Activated CD4-positive, CD25-positive, alpha-beta regulatory T cell treated with anti-CD3 and anti-CD28 coated beads, Interleukin-2, amount 50 U/mL, for 16 hours (primary cell): ENCODE data around the gene SF3B5.
"Not testable (repeated sequence)": the region's sequence is repeated elsewhere in the genome, so short reads cannot be mapped to it uniquely, and the experiment has no call there.

Experiments
- DNase-seq: peaks from one replicate; pipeline ENCODE4 v3.0.0-alpha.2; 2020; ENCODE audit warnings: low read depth, low spot score

SF3B5 gene

GRCh38 chr6:144063744-144064401 is 31.5 kb downstream of the SF3B5 start:
- DNase-seq = peak; percentile 72

GRCh38 chr6:144063246-144063743 is 32.1 kb downstream of the SF3B5 start:
- no peak for DNase-seq

- DNase-seq = no peak
These were observed 32.6 kb downstream of the SF3B5 start for GRCh38 chr6:144062786-144063185.

- DNase-seq = no peak
These were observed 36.2 kb downstream of the SF3B5 start for GRCh38 chr6:144059139-144059538.

GRCh38 chr6:144055121-144055931 is 40.0 kb downstream of the SF3B5 start:
- no peak for DNase-seq

- no peak for DNase-seq
These were observed 41.8 kb downstream of the SF3B5 start for GRCh38 chr6:144053601-144054000.

GRCh38 chr6:144052488-144052887 is 42.9 kb downstream of the SF3B5 start:
- no peak for DNase-seq

- no peak for DNase-seq
These were observed 46.0 kb downstream of the SF3B5 start for GRCh38 chr6:144049386-144049785.

GRCh38 chr6:144047688-144048087 is 47.7 kb downstream of the SF3B5 start:
- DNase-seq = no peak

GRCh38 chr6:144046672-144047071 is 48.7 kb downstream of the SF3B5 start:
- not testable (repeated sequence) for DNase-seq

GRCh38 chr6:144044989-144045388 is 50.4 kb downstream of the SF3B5 start:
- DNase-seq = not testable (repeated sequence)
